Ishikawa (cell line): ENCODE measurements around the gene FAM222A.

Experiments used
- CEBPB ChIP-seq: IDR thresholded peaks from 2 replicates; pipeline ENCODE4 v1.6.1; 2012
- CREB1 ChIP-seq: IDR thresholded peaks from 2 replicates; pipeline ENCODE4 v1.6.1; 2012; ENCODE audit warnings: low read depth
- EGR1 ChIP-seq: IDR thresholded peaks from 2 replicates; pipeline ENCODE4 v1.6.1; 2012
- EP300 ChIP-seq: IDR thresholded peaks from 2 replicates; pipeline ENCODE4 v1.6.1; 2012; ENCODE audit warnings: borderline replicate concordance
- FOXM1 ChIP-seq: IDR thresholded peaks from 2 replicates; pipeline ENCODE4 v1.6.1; 2012; ENCODE audit warnings: low read depth, borderline replicate concordance
- NFIC ChIP-seq: IDR thresholded peaks from 2 replicates; pipeline ENCODE4 v1.6.1; 2012
- RAD21 ChIP-seq: IDR thresholded peaks from 2 replicates; pipeline ENCODE4 v1.6.1; 2012; ENCODE audit warnings: low read depth
- REST ChIP-seq: IDR thresholded peaks from 2 replicates; pipeline ENCODE4 v1.6.1; 2012; ENCODE audit warnings: low read depth, mild to moderate bottlenecking
- TAF1 ChIP-seq: IDR thresholded peaks from 2 replicates; pipeline ENCODE4 v1.6.1; 2012; ENCODE audit warnings: low read depth, mild to moderate bottlenecking
- TCF12 ChIP-seq: IDR thresholded peaks from 2 replicates; pipeline ENCODE4 v1.6.1; 2012; ENCODE audit warnings: low read depth
- TEAD4 ChIP-seq: IDR thresholded peaks from 2 replicates; pipeline ENCODE4 v1.6.1; 2012
- USF1 ChIP-seq: IDR thresholded peaks from 2 replicates; pipeline ENCODE4 v1.6.1; 2012
- YY1 ChIP-seq: IDR thresholded peaks from 2 replicates; pipeline ENCODE4 v1.6.1; 2012; ENCODE audit warnings: low read depth
- ZBTB7A ChIP-seq: IDR thresholded peaks from 2 replicates; pipeline ENCODE4 v1.6.1; 2012; ENCODE audit warnings: low read depth
- TF ChIP-seq, protein P1 (sequence below): IDR thresholded peaks from 2 replicates; pipeline ENCODE4 v1.6.1; 2012

The FAM222A gene

DNA sequence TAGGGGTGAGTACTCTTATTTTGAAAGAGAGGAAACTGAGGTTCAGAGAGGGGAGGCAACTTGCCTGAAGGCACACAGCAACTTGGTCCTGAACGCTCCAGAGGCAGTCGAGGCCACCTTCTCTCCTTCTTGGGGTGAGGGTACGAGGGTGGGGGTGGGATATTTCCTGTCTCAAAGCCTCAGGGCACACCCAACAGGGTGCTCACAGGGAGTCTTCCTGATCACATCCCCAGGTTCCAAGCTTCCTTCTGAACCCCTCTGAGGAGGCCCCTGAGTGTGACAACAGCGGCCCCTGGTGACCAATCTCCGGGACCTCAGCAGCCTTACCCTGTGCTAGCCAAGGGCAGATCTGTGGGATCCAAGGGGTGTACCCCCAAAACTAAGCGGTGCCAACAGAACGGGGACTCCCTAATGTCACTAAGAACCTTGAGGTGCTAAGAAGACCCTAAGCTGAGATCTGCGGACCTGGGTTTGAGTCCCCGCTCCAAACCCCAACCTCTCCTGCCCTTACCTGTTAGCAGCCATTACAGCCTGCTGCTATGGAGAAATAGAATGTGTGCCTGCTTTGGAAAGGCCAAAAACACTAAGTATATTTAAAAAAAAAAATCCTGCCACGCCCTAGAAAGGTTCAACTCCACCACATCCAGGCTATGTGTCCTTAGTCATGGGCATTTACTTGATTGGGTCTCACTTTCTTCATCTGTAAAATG lies 61.7 kb downstream of the FAM222A start:
- no peak for TF ChIP-seq CREB1
- TF ChIP-seq RAD21: peak; percentile 98

- TF ChIP-seq EGR1 (no peak), ZBTB7A (no peak), USF1 (no peak), FOXM1 (no peak), YY1 (no peak), TCF12 (no peak), CEBPB (no peak), NFIC (no peak), REST (no peak), RAD21 (no peak), TEAD4 (no peak), CREB1 (no peak), EP300 (no peak), TAF1 (no peak)
- TF ChIP-seq, protein P1, sequence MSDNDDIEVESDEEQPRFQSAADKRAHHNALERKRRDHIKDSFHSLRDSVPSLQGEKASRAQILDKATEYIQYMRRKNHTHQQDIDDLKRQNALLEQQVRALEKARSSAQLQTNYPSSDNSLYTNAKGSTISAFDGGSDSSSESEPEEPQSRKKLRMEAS: no peak
Observed at GRCh38 chr12:109776624-109777023, 63.0 kb downstream of the FAM222A start.

DNA sequence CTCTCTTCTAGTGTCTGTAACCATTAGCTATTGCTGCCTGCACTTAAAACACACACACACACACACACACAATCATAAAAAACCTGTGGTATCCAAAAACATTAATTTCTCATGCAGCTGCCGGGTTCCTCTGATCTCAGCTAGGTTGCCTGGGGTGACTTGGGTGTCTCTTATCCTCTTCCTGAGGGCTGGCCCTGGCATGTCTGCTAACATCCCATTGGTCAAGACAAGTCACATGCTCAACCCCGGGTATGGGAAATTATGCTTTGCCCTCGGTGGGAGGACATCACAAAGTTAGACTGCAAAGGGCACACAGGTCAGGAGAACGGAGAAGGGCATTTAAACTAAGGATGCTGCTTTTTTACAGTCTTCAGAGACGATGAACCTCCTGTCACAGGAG lies 63.9 kb downstream of the FAM222A start:
- TF ChIP-seq USF1 (peak; percentile 88), RAD21 (no peak), TCF12 (no peak)

- TF ChIP-seq TEAD4: no peak
- TF ChIP-seq TCF12: no peak
- no peak for TF ChIP-seq EP300
- TF ChIP-seq YY1: no peak
- no peak for TF ChIP-seq CREB1
- no peak for TF ChIP-seq CEBPB
- TF ChIP-seq ZBTB7A: no peak
- no peak for TF ChIP-seq TAF1
- no peak for TF ChIP-seq FOXM1
- no peak for TF ChIP-seq NFIC
Observed at GRCh38 chr12:109778684-109779083, 65.1 kb downstream of the FAM222A start.

DNA sequence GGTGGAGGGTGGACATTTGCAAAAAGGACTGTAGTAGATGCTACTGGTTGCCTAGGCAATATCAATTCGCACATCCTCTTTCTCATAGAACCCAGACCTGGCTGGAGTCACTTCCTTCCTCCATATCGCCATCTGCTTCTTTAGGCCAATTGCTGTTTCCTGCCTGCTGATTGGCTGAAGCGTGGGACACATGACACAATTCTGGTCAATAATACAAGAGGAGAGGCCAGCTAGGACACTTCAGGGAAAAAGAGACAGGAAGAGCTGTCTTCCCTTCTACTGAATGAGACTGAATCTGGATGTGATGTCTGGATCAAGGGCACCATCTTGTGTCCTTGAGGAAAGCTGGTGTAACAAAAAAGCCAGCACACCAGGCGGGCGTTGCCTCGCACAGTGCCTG lies 65.8 kb downstream of the FAM222A start:
- TF ChIP-seq USF1 (0 out of 2 replicates have a peak, but pooled peaks have one; percentile 18), NFIC (no peak)

DNA sequence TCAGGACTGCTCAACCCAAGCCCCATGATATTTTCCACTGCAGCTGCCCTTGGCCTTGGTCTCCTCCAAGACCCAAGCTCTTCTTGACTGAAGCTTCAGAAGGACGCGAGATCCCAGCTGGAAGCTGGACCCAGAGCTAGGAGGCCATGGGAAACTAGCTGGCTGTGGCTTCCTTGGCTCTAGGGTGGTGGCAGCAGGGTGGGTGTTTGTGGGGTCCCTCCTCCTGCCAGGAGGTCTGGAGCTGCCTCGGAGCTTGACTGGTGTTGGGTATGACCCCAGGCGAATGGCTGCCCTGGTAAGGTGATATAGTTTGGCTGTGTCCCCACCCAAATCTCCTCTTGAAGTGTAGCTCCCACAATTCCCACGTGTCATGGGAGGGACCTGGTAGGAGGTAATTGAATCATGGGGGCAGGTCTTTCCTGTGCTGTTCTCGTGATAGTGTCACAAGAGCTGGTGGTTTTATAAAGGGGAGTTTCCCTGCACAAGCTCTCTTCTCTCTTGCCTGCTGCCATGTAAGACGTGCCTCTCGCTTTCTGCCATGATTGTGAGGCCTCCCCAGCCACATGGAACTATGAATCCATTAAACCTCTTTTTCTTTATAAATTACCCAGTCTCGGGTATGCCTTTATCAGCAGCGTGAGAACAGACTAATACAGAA lies 68.2 kb downstream of the FAM222A start:
- TF ChIP-seq TCF12: no peak
- no peak for TF ChIP-seq RAD21
- no peak for TF ChIP-seq USF1
- no peak for TF ChIP-seq REST
- no peak for TF ChIP-seq TEAD4
- no peak for TF ChIP-seq EGR1
